ENCODE data around the gene SLC22A23. TPM values are rescaled to one million over a fixed set of nuclear protein-coding genes. Genes with fewer than 3 reads are reported as not detected.

The SLC22A23 gene
- total and polyA plus RNA-seq, 2 of the 4 experiments (the other 2 are of a cell fraction), result 0.72 to 1.6 TPM

- no peak overlapping the region for H3K4ac ChIP-seq (ENCODE audit: low read depth, low read length)
- H3K79me1 ChIP-seq (ENCODE audit: low read depth in 1 of 2, low read length in 2 of 2), result no peaks in the 10 kb centered on the region
- no peak for TF ChIP-seq RAD21 (IDR thresholded peaks at IDR 0.05; ENCODE audit: low read length)
- TF ChIP-seq NFE2L2 (IDR thresholded peaks at IDR 0.05; ENCODE audit: low read depth, low read length), result no peak
- TF ChIP-seq CEBPB (IDR thresholded peaks at IDR 0.05; ENCODE audit: low read depth, low read length), result no peak
- no peak for TF ChIP-seq CTCF (conservative IDR thresholded peaks at IDR 0.05; ENCODE audit: low read depth, low read length)
- no peak for TF ChIP-seq USF2 (IDR thresholded peaks at IDR 0.05; ENCODE audit: low read depth, low read length)
- no peaks in the 10 kb centered on the region for H3K36me3 ChIP-seq (ENCODE audit: control insufficient read depth, insufficient read depth, low read length)
- in situ Hi-C loops (cut with MboI; ENCODE audit: low sequenced_read_pairs), result no loop called here
- H3K14ac ChIP-seq (replicated peaks; ENCODE audit: low read depth, low read length), result no peak overlapping the region
- BruUV-seq (replicated peaks), result no TSS peak
- no peak overlapping the region for H2BK5ac ChIP-seq (ENCODE audit: low read depth, low read length, poor library complexity, severe bottlenecking)
- no peak overlapping the region for H3K56ac ChIP-seq (ENCODE audit: extremely low read depth, insufficient read depth, low read length)
- 80% methylated on average over 2 of the region's 5 CpGs; no CpG with 5 or more reads in 1 of the 2 experiments for WGBS, 2 experiments (ENCODE audit: extremely low coverage in 2 of 2, insufficient read length in 1 of 2)
- no peaks in the 10 kb centered on the region; the same call in 1 of the 2 replicates for H3K9me1 ChIP-seq (ENCODE audit: insufficient read depth, low read length)
- peaks cover 5% of the 10 kb centered on the region for H3K4me1 ChIP-seq (ENCODE audit: control insufficient read depth, insufficient read depth, low read length)
- H2BK120ac ChIP-seq (ENCODE audit: low read depth, low read length), result no peak overlapping the region
- H4K91ac ChIP-seq (ENCODE audit: insufficient read depth, low read depth, low read length), result no peak overlapping the region
- intact Hi-C loops (cut with micrococcal nuclease), result no loop called here
- no peak overlapping the region for H4K5ac ChIP-seq (ENCODE audit: low read depth, low read length)
- no peak overlapping the region for H2AFZ ChIP-seq (replicated peaks; ENCODE audit: low read length, poor library complexity)
- H2BK20ac ChIP-seq (ENCODE audit: low read depth, low read length), result no peak overlapping the region
- no peak overlapping the region for H3K4me3 ChIP-seq (ENCODE audit: insufficient read depth, low read depth, low read length)
- no peak overlapping the region for H3K9ac ChIP-seq (ENCODE audit: low read depth, low read length)
- no peaks in the 10 kb centered on the region for H4K20me1 ChIP-seq (ENCODE audit: insufficient read depth, low read length)
- H3K23ac ChIP-seq (ENCODE audit: low read depth, low read length), result no peak overlapping the region
- ChIA-PET CTCF (no interaction called here), POLR2A (ENCODE audit: unreplicated experiment) (no interaction called here)
- no peak overlapping the region for H3K18ac ChIP-seq (ENCODE audit: low read depth, low read length)
- ATAC-seq (ENCODE audit: low read depth), result no peak
- H4K8ac ChIP-seq (ENCODE audit: low read depth in 2 of 2, low read length in 2 of 2), result no peak overlapping the region
- dilution Hi-C loops (cut with HindIII; ENCODE audit: low sequenced_read_pairs, unreplicated experiment), result no loop called here
- peaks cover 10% of the 10 kb centered on the region for H3K27me3 ChIP-seq (ENCODE audit: control insufficient read depth, insufficient read depth, low read length)
- no peak overlapping the region for H3K27ac ChIP-seq (ENCODE audit: insufficient read depth, low read length)
- no peak overlapping the region for H3K4me2 ChIP-seq (ENCODE audit: low read depth, low read length)
- DNase-seq, result no peak
- no peak overlapping the region for H2AK9ac ChIP-seq (replicated peaks; ENCODE audit: low read depth, low read length, poor library complexity)
- no peak overlapping the region for H2BK15ac ChIP-seq (ENCODE audit: low read depth, low read length)
- no peak overlapping the region for H2AK5ac ChIP-seq (ENCODE audit: low read depth, low read length)
- H3K9me3 ChIP-seq (ENCODE audit: control insufficient read depth, insufficient read depth, low read length), result no peaks in the 10 kb centered on the region
These were observed 14.4 kb upstream of the SLC22A23 start for GRCh38 chr6:3471286-3471685.
